BE2C (cell line): ENCODE data around the gene TRPM2.

ENCODE experiments used
- DNase-seq: peaks from one replicate; pipeline ENCODE4 v3.0.0-alpha.2; 2020
- H3K27me3 ChIP-seq: fragments of 250-450 bp; sonication (Bioruptor Pico); 2 replicates; pipeline ENCODE4 v1.5.1; 2020; ENCODE audit warnings: mild to moderate bottlenecking
- H3K36me3 ChIP-seq: fragments of 250-450 bp; sonication (Bioruptor Pico); 2 replicates; pipeline ENCODE4 v1.5.1; 2020; ENCODE audit warnings: mild to moderate bottlenecking
- H3K4me1 ChIP-seq: fragments of 250-450 bp; sonication (Bioruptor Pico); 2 replicates; pipeline ENCODE4 v1.5.1; 2020
- H3K4me3 ChIP-seq: 2 replicates; pipeline ENCODE4 v1.5.1; 2011; ENCODE audit warnings: low read depth, low read length
- H3K9me3 ChIP-seq: fragments of 250-450 bp; sonication (Bioruptor Pico); 2 replicates; pipeline ENCODE4 v1.5.1; 2020
- CTCF ChIP-seq: IDR thresholded peaks from 2 replicates; pipeline ENCODE4 v1.5.1; 2012; ENCODE audit warnings: mild to moderate bottlenecking, low read depth, low read length

Gene TRPM2

GRCh38 chr21:44350773-44351481 lies 2.5 kb upstream of the TRPM2 start:
- Histone ChIP-seq H3K9me3 (no peaks in the 10 kb centered on the region), H3K4me3 (no peak overlapping the region), H3K27me3 (peaks cover 37% of the 10 kb centered on the region), H3K4me1 (no peaks in the 10 kb centered on the region), H3K36me3 (no peaks in the 10 kb centered on the region)
- no peak for TF ChIP-seq CTCF
- no peak for DNase-seq

DNA sequence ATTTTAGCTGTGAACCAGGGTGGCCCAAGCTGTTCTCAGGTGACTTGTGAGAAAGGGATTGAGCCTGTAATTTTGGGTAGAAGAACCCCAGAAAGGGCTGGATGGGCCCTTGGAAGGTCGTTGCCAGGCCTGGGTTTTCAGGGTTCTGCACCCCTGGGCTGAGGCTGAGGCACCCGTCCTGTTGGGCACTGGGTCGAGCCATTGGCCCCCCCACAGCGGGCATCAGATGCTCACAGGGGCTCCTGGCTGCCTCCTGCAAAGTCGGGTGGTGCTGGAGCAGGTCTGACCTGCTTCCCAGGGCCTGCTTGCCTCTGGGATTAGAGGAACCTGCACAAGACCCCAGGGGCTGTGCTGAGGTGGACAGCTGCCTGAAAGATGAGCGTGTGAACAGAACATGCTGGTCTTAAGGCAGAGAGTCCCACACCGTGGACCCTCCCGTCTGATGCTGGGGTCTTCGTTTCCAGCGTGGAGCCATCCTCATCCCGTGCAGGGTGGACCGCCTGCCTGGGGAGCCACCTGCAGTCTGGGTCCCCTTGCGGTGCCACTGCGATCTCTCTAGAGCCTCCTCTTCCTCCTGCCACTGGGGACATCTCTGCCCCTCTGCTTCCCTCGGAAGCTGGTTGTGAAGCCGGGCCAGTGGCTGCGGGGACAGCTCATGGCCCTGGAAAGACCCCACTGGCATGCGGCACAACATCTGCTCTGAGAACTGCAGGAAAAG lies 1.7 kb upstream of the TRPM2 start:
- peaks cover 37% of the 10 kb centered on the region for H3K27me3 ChIP-seq
- TF ChIP-seq CTCF: no peak
- no peaks in the 10 kb centered on the region for H3K36me3 ChIP-seq
- no peak for DNase-seq
- H3K4me3 ChIP-seq: no peak overlapping the region
- no peaks in the 10 kb centered on the region for H3K9me3 ChIP-seq
- H3K4me1 ChIP-seq: no peaks in the 10 kb centered on the region

DNA sequence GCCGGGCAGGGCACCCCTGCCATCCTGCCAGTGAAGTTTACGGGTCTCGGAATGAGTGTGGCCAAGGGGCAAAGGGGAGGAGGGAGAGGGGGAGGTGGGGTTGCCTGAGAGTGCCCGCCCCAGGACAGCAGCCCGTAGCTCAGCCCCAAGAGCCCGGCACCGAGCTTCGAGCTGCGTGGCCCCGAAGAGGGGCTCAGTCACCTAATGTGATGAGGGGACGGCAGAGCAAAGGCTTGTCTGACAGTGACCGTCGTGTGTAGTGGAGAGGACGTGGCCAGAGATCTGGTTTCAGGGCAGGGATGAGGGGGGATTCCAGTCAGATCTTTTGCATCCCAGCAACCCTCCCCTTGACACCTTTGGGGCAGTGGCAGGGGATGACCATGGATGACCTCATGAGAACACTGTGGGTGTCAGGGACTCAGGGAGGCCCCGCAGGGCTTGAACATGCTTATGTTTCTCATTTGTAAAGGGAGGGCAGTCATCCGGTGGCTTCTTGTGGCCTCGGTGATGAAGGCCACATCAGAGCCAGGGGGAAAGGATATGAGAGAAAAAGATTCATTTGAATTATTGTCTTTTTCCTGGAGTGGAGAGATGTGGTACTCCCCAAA lies 1.1 kb upstream of the TRPM2 start:
- H3K36me3 ChIP-seq: no peaks in the 10 kb centered on the region
- no peaks in the 10 kb centered on the region for H3K4me1 ChIP-seq
- no peaks in the 10 kb centered on the region for H3K9me3 ChIP-seq
- no peak for DNase-seq
- peaks cover 37% of the 10 kb centered on the region for H3K27me3 ChIP-seq
- H3K4me3 ChIP-seq: no peak overlapping the region
- TF ChIP-seq CTCF: no peak

DNA sequence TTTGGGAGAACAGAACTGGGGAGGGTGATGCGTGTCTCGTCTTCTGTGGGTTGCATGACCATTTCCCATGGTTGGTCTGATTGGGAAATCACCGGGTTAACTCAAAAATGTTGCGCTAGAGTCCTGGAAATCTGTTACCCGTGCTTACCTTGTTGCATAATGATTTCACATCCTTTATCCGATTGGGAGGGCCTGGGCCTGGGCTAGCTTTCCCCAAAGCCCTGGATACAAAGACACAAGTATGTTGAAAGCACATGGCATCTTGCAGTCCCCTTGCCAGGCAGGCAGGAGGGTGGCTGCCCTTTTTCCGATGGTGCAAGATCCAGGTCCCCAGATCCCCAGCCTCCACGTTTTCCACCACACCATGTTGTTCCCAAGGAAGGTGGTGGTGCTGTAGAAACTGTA lies 582 bp downstream of the TRPM2 start:
- no peak for DNase-seq
- peaks cover 37% of the 10 kb centered on the region for H3K27me3 ChIP-seq
- no peak overlapping the region for H3K4me3 ChIP-seq

DNA sequence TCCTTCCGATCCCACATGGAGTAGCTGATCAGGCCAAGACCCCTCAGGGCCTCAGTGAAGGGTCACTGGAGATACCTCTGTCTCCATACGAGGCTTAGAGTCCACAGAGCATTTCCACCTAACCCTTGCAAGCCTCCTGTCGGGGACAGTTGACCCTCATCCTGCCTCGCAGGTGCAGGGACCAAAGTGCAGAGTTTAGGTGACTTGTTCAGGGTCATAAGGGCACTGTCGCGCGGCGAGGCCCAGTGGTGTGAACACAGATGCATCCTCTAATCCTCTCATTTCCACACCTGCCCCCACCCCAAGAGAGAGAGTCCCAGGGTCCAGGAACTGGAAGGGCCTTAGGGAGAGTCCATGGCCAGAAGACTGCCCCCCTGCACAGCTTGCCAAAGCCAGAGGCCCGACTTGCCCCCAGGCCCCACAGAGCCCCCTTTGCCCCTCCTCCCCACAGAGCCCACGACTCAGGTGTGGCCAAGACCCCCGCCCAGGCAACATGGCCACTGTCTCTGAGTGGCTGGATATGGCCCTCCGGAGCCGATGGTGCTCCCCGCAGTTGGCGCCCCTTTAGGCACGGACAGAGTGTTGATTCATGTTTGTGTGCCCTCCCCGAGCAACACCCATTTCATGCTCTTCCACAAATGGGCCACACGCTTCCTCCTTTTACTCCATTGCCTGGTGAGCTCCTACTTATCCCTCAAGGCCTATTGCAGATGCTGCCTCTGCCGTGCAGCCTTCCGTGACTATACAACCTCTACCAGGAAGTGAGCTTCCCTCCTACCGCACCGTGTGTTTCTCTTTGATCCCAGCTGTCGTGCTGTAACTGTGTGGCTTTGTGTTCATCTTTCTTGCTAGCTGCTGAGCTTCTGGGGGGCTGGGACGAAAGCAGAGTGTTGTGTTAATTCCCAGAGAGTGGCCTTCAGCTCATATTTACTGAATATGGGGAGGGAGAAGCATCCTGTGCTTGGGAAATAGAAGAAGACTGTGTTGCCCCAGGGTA lies 1.7 kb downstream of the TRPM2 start:
- no peaks in the 10 kb centered on the region for H3K36me3 ChIP-seq
- DNase-seq: no peak
- no peaks in the 10 kb centered on the region for H3K4me1 ChIP-seq

More for the DNA sequence above, 582 bp downstream of the TRPM2 start:
- no peaks in the 10 kb centered on the region for H3K9me3 ChIP-seq
- no peak for TF ChIP-seq CTCF
- no peaks in the 10 kb centered on the region for H3K36me3 ChIP-seq
- H3K4me1 ChIP-seq: no peaks in the 10 kb centered on the region

More for the DNA sequence above, 1.7 kb downstream of the TRPM2 start:
- Histone ChIP-seq H3K4me3 (no peak overlapping the region), H3K9me3 (no peaks in the 10 kb centered on the region), H3K27me3 (peaks cover 37% of the 10 kb centered on the region)
- TF ChIP-seq CTCF: no peak
